IMR-90 (cell line): ENCODE data around the gene HS3ST1. TPM values are rescaled to one million over a fixed set of nuclear protein-coding genes. Genes with fewer than 3 reads are reported as not detected.

Experiments used
- ATAC-seq: fragments of 200-7000 bp; cut with Tn5 transposase; 2 replicates; pipeline ENCODE4 v1.9.1; 2020; ENCODE audit warnings: low read depth, mild to moderate bottlenecking, moderate library complexity
- BruUV-seq: library from RNA; stranded (reverse); fragments of 400-500 nt; replicated peaks from 2 replicates; lab custom pipeline; 2021; lab: Mats Ljungman, UMichigan
- CTCF ChIA-PET: fragments of 300-600 bp; formaldehyde crosslinking; extraction: SDS; loops from one replicate; lab custom pipeline; 2021; ENCODE audit warnings: antibody characterized with exemption; lab: Yijun Ruan, JAX
- POLR2A ChIA-PET: fragments of 300-600 bp; sonication (Branson Sonifier 250); formaldehyde crosslinking; loops from one replicate; lab custom pipeline; 2022; ENCODE audit warnings: antibody characterized with exemption; ENCODE audit not compliant: unreplicated experiment; lab: Charles Lee
- DNase-seq: peaks from one replicate; pipeline ENCODE4 v3.0.0; 2013
- H2AFZ ChIP-seq: replicated peaks from 2 replicates; pipeline ENCODE3; 2013; ENCODE audit warnings: low read length, mild to moderate bottlenecking; ENCODE audit not compliant: poor library complexity
- H2AK5ac ChIP-seq: 2 replicates; pipeline ENCODE4 v1.6.1; 2013; ENCODE audit warnings: low read depth, low read length, inconsistent platforms
- H2AK9ac ChIP-seq: replicated peaks from 2 replicates; pipeline ENCODE3; 2013; ENCODE audit warnings: mild to moderate bottlenecking, low read depth, low read length, moderate library complexity; ENCODE audit not compliant: poor library complexity
- H2BK120ac ChIP-seq: 2 replicates; pipeline ENCODE4 v1.6.1; 2013; ENCODE audit warnings: low read depth, low read length, inconsistent platforms
- H2BK15ac ChIP-seq: 3 replicates; pipeline ENCODE4 v1.6.1; 2013; ENCODE audit warnings: low read depth, low read length, inconsistent platforms
- H2BK20ac ChIP-seq: 2 replicates; pipeline ENCODE4 v1.6.1; 2013; ENCODE audit warnings: low read depth, mild to moderate bottlenecking, inconsistent platforms, low read length, moderate library complexity
- H2BK5ac ChIP-seq: 2 replicates; pipeline ENCODE4 v1.6.1; 2013; ENCODE audit warnings: mild to moderate bottlenecking, low read depth, low read length, inconsistent platforms; ENCODE audit not compliant: poor library complexity, severe bottlenecking
- H3K14ac ChIP-seq: replicated peaks from 2 replicates; pipeline ENCODE4 v1.6.1; 2013; ENCODE audit warnings: low read depth, low read length, inconsistent platforms
- H3K18ac ChIP-seq: 2 replicates; pipeline ENCODE4 v1.6.1; 2013; ENCODE audit warnings: low read depth, low read length, control low read depth
- H3K23ac ChIP-seq: 2 replicates; pipeline ENCODE4 v1.6.1; 2013; ENCODE audit warnings: low read depth, low read length, inconsistent platforms
- H3K27ac ChIP-seq: 2 replicates; pipeline ENCODE4 v1.5.1; 2013; ENCODE audit warnings: mild to moderate bottlenecking, control low read depth, low read length; ENCODE audit not compliant: insufficient read depth
- H3K27me3 ChIP-seq: 2 replicates; pipeline ENCODE4 v1.6.1; 2013; ENCODE audit warnings: low read length; ENCODE audit not compliant: control insufficient read depth, insufficient read depth
- H3K36me3 ChIP-seq: 2 replicates; pipeline ENCODE4 v1.6.1; 2013; ENCODE audit warnings: low read length, mixed read lengths; ENCODE audit not compliant: control insufficient read depth, insufficient read depth
- H3K4ac ChIP-seq: 2 replicates; pipeline ENCODE4 v1.6.1; 2013; ENCODE audit warnings: low read depth, low read length, inconsistent platforms
- H3K4me1 ChIP-seq: 2 replicates; pipeline ENCODE4 v1.6.1; 2013; ENCODE audit warnings: low read length, mixed read lengths; ENCODE audit not compliant: control insufficient read depth, insufficient read depth
- H3K4me2 ChIP-seq: 2 replicates; pipeline ENCODE4 v1.6.1; 2013; ENCODE audit warnings: low read depth, mild to moderate bottlenecking, control low read depth, low read length, moderate library complexity
- H3K4me3 ChIP-seq: 2 replicates; pipeline ENCODE4 v1.5.1; 2013; ENCODE audit warnings: low read depth, mild to moderate bottlenecking, control low read depth, low read length, moderate library complexity; ENCODE audit not compliant: insufficient read depth
- H3K56ac ChIP-seq: 2 replicates; pipeline ENCODE4 v1.6.1; 2013; ENCODE audit warnings: low read length, inconsistent platforms; ENCODE audit not compliant: insufficient read depth; ENCODE audit errors: extremely low read depth
- H3K79me1 ChIP-seq, 2 experiments: 2 replicates each; pipeline ENCODE4 v1.6.1; 2013; ENCODE audit warnings: low read length in 2 of 2, inconsistent platforms in 1 of 2, low read depth in 1 of 2
- H3K9ac ChIP-seq: 2 replicates; pipeline ENCODE4 v1.6.1; 2013; ENCODE audit warnings: low read depth, low read length, control low read depth
- H3K9me1 ChIP-seq: 2 replicates; pipeline ENCODE4 v1.6.1; 2013; ENCODE audit warnings: low read length, inconsistent platforms; ENCODE audit not compliant: insufficient read depth
- H3K9me3 ChIP-seq: 2 replicates; pipeline ENCODE4 v1.6.1; 2013; ENCODE audit warnings: low read length; ENCODE audit not compliant: control insufficient read depth, insufficient read depth
- H4K20me1 ChIP-seq: 2 replicates; pipeline ENCODE4 v1.6.1; 2013; ENCODE audit warnings: low read length, inconsistent platforms; ENCODE audit not compliant: insufficient read depth
- H4K5ac ChIP-seq: 2 replicates; pipeline ENCODE4 v1.6.1; 2013; ENCODE audit warnings: mild to moderate bottlenecking, low read depth, low read length, control low read depth
- H4K8ac ChIP-seq, 2 experiments: 2 replicates each; pipeline ENCODE4 v1.6.1; 2013; ENCODE audit warnings: low read depth in 2 of 2, low read length in 2 of 2, control low read depth in 1 of 2, inconsistent platforms in 1 of 2
- H4K91ac ChIP-seq: 2 replicates; pipeline ENCODE4 v1.6.1; 2013; ENCODE audit warnings: low read depth, low read length, inconsistent platforms; ENCODE audit not compliant: insufficient read depth
- MAFK ChIP-seq: IDR thresholded peaks from 2 replicates; pipeline ENCODE4 v1.6.1; 2012; ENCODE audit warnings: low read depth, low read length, improper control_type of control experiment
- WGBS, 2 experiments: methylation state at CpG; one replicate each; pipeline versions ENCODE4 v1.1.5 to v1.1.7; 2013; ENCODE audit warnings: missing lambda C conversion rate in 2 of 2; ENCODE audit not compliant: insufficient read length in 1 of 2; ENCODE audit errors: extremely low coverage in 2 of 2; 5-methylcytosine and 5-hydroxymethylcytosine counted together
- dilution Hi-C: fragments of 300-500 bp; cut with HindIII; formaldehyde crosslinking; loops from one replicate; pipeline ENCODE4 v1.14.3; 2018; ENCODE audit warnings: low sequenced_read_pairs; ENCODE audit not compliant: unreplicated experiment
- in situ Hi-C: fragments of 300-500 bp; cut with MboI; formaldehyde crosslinking; loops from 3 replicates; pipeline ENCODE4 v1.14.3; 2019; ENCODE audit warnings: low sequenced_read_pairs, inconsistent platforms, mixed read lengths
- intact Hi-C: fragments of 100-400 bp; cut with micrococcal nuclease; formaldehyde crosslinking; loops from 2 replicates; pipeline ENCODE4 v1.10.0; 2022
- polyA plus RNA-seq, 3 experiments: library from polyadenylated mRNA; depleted of rRNA; stranded (reverse); fragments of >200 nt; gene quantifications; 2 replicates each; pipeline ENCODE4 v1.2.3, GENCODE V29; 2012; ENCODE audit warnings: low replicate concordance in 1 of 3
- total RNA-seq: library from RNA; depleted of rRNA; stranded (reverse); fragments of >200 nt; gene quantifications from 2 replicates; pipeline ENCODE4 v1.2.3, GENCODE V29; 2012
- TF ChIP-seq, protein P1 (sequence below): conservative IDR thresholded peaks from 2 replicates; pipeline ENCODE4 v1.5.1; 2012; ENCODE audit warnings: mild to moderate bottlenecking, low read depth, low read length, improper control_type of control experiment

Gene HS3ST1
- total and polyA plus RNA-seq, 2 of the 4 experiments (the other 2 are of a cell fraction) = 0.09 TPM; not detected in 1

- in situ Hi-C loops = no loop called here
- H3K23ac ChIP-seq = no peak overlapping the region
- no peak overlapping the region for H2AK9ac ChIP-seq
- H4K20me1 ChIP-seq = no peaks in the 10 kb centered on the region
- no peak for DNase-seq
- H3K14ac ChIP-seq = no peak overlapping the region
- intact Hi-C loops = no loop called here
- H4K8ac ChIP-seq = no peak overlapping the region
- ChIA-PET CTCF (no interaction called here), POLR2A (no interaction called here)
- no peak overlapping the region for H2AK5ac ChIP-seq
- no peaks in the 10 kb centered on the region for H3K27me3 ChIP-seq
- no peak overlapping the region for H3K4ac ChIP-seq
- H3K56ac ChIP-seq = no peak overlapping the region
- TF ChIP-seq, protein P1, sequence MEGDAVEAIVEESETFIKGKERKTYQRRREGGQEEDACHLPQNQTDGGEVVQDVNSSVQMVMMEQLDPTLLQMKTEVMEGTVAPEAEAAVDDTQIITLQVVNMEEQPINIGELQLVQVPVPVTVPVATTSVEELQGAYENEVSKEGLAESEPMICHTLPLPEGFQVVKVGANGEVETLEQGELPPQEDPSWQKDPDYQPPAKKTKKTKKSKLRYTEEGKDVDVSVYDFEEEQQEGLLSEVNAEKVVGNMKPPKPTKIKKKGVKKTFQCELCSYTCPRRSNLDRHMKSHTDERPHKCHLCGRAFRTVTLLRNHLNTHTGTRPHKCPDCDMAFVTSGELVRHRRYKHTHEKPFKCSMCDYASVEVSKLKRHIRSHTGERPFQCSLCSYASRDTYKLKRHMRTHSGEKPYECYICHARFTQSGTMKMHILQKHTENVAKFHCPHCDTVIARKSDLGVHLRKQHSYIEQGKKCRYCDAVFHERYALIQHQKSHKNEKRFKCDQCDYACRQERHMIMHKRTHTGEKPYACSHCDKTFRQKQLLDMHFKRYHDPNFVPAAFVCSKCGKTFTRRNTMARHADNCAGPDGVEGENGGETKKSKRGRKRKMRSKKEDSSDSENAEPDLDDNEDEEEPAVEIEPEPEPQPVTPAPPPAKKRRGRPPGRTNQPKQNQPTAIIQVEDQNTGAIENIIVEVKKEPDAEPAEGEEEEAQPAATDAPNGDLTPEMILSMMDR = no peak
- TF ChIP-seq MAFK = peak; percentile 83
- H2BK120ac ChIP-seq = no peak overlapping the region
- no peaks in the 10 kb centered on the region for H3K79me1 ChIP-seq
- no peaks in the 10 kb centered on the region for H3K36me3 ChIP-seq
- H3K4me3 ChIP-seq = no peak overlapping the region
- no peaks in the 10 kb centered on the region for H3K9me3 ChIP-seq
- no peak overlapping the region for H3K18ac ChIP-seq
- H2AFZ ChIP-seq = no peak overlapping the region
- dilution Hi-C loops = no loop called here
- BruUV-seq = no TSS peak
- no peak overlapping the region for H2BK20ac ChIP-seq
- no peak overlapping the region for H3K27ac ChIP-seq
- no peak for ATAC-seq
- H3K9ac ChIP-seq = no peak overlapping the region
- no peak overlapping the region for H3K4me2 ChIP-seq
- no peak overlapping the region for H4K91ac ChIP-seq
- H3K9me1 ChIP-seq = no peaks in the 10 kb centered on the region
- H4K5ac ChIP-seq = no peak overlapping the region
- H3K4me1 ChIP-seq = no peaks in the 10 kb centered on the region
- no peak overlapping the region for H2BK15ac ChIP-seq
- H2BK5ac ChIP-seq = no peak overlapping the region
- WGBS, 2 experiments = no CpG with 5 or more reads among the region's 4 CpGs
These were observed 11.9 kb upstream of the HS3ST1 start for GRCh38 chr4:11440481-11441193.
